Heart left ventricle (tissue), 16 donors: Measurements from ENCODE around the gene KCNG2. TPM values are rescaled to one million over a fixed set of nuclear protein-coding genes. Genes with fewer than 3 reads are reported as not detected.

ENCODE experiments used
- ATAC-seq, 4 donors: fragments of 200-7000 bp; cut with Tn5 transposase; one replicate each; pipeline ENCODE4 v1.9.1; 2020 to 2022; ENCODE audit warnings: moderate library complexity in 4 of 4, mild to moderate bottlenecking in 3 of 4, moderate number of reproducible peaks in 1 of 4
- DNase-seq, 5 donors: peaks; one replicate each; pipeline ENCODE4 v3.0.0-alpha.2; 2020
- H3K27ac ChIP-seq, 12 donors: fragments of 200-600 bp; sonication (generic) in 4 of 12; one replicate each; pipeline versions ENCODE4 v1.5.0 to v1.8.0; 2016 to 2022; ENCODE audit warnings: mild to moderate bottlenecking in 2 of 12
- H3K27me3 ChIP-seq, 9 donors: fragments of 200-600 bp; sonication (generic) in 2 of 9; one replicate each; pipeline versions ENCODE4 v1.5.1 to v1.8.0; 2016 to 2022; ENCODE audit warnings: mild to moderate bottlenecking in 3 of 9
- H3K36me3 ChIP-seq, 9 donors: fragments of 200-600 bp; sonication (generic) in 2 of 9; one replicate each; pipeline versions ENCODE4 v1.5.0 to v1.8.0; 2018 to 2022; ENCODE audit warnings: mild to moderate bottlenecking in 2 of 9
- H3K4me1 ChIP-seq, 12 donors: fragments of 200-600 bp; sonication (generic) in 4 of 12; one replicate each; pipeline versions ENCODE4 v1.5.0 to v1.8.0; 2016 to 2022; ENCODE audit warnings: mild to moderate bottlenecking in 3 of 12
- H3K4me3 ChIP-seq, 12 donors: fragments of 200-600 bp; sonication (generic) in 4 of 12; one replicate each; pipeline versions ENCODE4 v1.5.0 to v1.8.0; 2017 to 2022; ENCODE audit warnings: mild to moderate bottlenecking in 9 of 12, moderate library complexity in 4 of 12
- H3K9me3 ChIP-seq, 12 donors: fragments of 200-600 bp; sonication (generic) in 4 of 12; one replicate each; pipeline versions ENCODE4 v1.5.0 to v1.8.0; 2016 to 2022; ENCODE audit warnings: mild to moderate bottlenecking in 1 of 12
- POLR2A ChIP-seq, 2 donors: fragments of 450-650 bp; IDR thresholded peaks; one replicate each; pipeline ENCODE4 v1.6.1; 2017; ENCODE audit warnings: antibody characterized with exemption in 2 of 2, mild to moderate bottlenecking in 2 of 2, moderate library complexity in 2 of 2
- WGBS, 4 donors: extraction: QIAGEN DNeasy Blood & Tissue Kit in 2 of 4; methylation state at CpG; one replicate each; pipeline versions ENCODE4 v1.1.5 to v1.1.7; 2013 to 2018; 5-methylcytosine and 5-hydroxymethylcytosine counted together
- intact Hi-C, 10 donors: fragments of 100-400 bp; cut with DNase I; formaldehyde crosslinking; loops; one replicate each; pipeline versions ENCODE4 v1.11.1 to v1.14.2; 2022
- polyA plus RNA-seq, 2 donors: library from polyadenylated mRNA; stranded (reverse); fragments of 200-250 nt; gene quantifications; one replicate each; pipeline ENCODE4 v1.2.3, GENCODE V29; 2013
- total RNA-seq, 9 donors: library from RNA; depleted of rRNA in 2 of 9; stranded (reverse); fragments of >200 nt in 2 of 9; fragmentation: NEBNext Ultra II Directional in 3 of 9; extraction: Animal tissue kit (Norgen Biotek cat#: 25700) in 3 of 9; gene quantifications; one replicate each; pipeline versions ENCODE4 v1.1.0 to v1.2.4, GENCODE V29; 2016 to 2023
- TF ChIP-seq, protein P1 (sequence below), 12 donors: fragments of 200-600 bp; sonication (generic) in 4 of 12; IDR thresholded peaks; one replicate each; pipeline versions ENCODE4 v1.5.0 to v1.8.0; 2018 to 2022; ENCODE audit warnings: antibody characterized with exemption in 12 of 12, mild to moderate bottlenecking in 5 of 12
- donor health status: ischemic (EF 13 %, LVEDD 7.1; RV severe dilation, severe dysfunction).
- donor health status: healthy with polysubstance abuse.
- donor health status: DM: no; HTN: yes; CAD: no.
- donor health status: DM: no; HTN: no; CAD: no.
- donor health status: ischemic (EF 25% LVEDD 6.9; RV normal size, moderate dysfunction).
- donor health status: ischemic (EF 25% LVEDD 5.7; RV mildly dilated, moderate dysfunction).
- donor health status: healthy.
- donor health status: DM: yes; HTN: yes; CAD: no.
- donor health status: ischemic (EF 35%, LVEDD 5.7; RV mildly dilated, moderate dysfunction).
- donor health status: nonischemic (EF 11% LVEDD 7.7; RV severe dilation, severe dysfunction).
- donor health status: DM: yes; HTN: yes; CAD: no.
- donor health status: PGD.
- donor health status: ischemic (EF 29% LVEDD 5.4; RV normal size, mild dysfunction).
- donor health status: nonischemic (EF 23%, LVEDD 6.1; RV moderate dilation, normal function).

The KCNG2 gene
- total and polyA plus RNA-seq, 11 donors = 0.07 to 1.5 (median 0.18) TPM; not detected in 8

GRCh38 chr18:79781331-79781941 is 16.3 kb upstream of the KCNG2 start:
- no peak overlapping the region for H3K4me3 ChIP-seq
- TF ChIP-seq POLR2A (IDR thresholded peaks at IDR 0.05) = no peak
- TF ChIP-seq, protein P1, sequence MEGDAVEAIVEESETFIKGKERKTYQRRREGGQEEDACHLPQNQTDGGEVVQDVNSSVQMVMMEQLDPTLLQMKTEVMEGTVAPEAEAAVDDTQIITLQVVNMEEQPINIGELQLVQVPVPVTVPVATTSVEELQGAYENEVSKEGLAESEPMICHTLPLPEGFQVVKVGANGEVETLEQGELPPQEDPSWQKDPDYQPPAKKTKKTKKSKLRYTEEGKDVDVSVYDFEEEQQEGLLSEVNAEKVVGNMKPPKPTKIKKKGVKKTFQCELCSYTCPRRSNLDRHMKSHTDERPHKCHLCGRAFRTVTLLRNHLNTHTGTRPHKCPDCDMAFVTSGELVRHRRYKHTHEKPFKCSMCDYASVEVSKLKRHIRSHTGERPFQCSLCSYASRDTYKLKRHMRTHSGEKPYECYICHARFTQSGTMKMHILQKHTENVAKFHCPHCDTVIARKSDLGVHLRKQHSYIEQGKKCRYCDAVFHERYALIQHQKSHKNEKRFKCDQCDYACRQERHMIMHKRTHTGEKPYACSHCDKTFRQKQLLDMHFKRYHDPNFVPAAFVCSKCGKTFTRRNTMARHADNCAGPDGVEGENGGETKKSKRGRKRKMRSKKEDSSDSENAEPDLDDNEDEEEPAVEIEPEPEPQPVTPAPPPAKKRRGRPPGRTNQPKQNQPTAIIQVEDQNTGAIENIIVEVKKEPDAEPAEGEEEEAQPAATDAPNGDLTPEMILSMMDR (IDR thresholded peaks at IDR 0.05) = no peak
- WGBS, 4 donors = 81 to 85% (median 84%) methylated on average over 13 to 17 of the region's 17 CpGs
- no peaks in the 10 kb centered on the region for H3K36me3 ChIP-seq
- peaks cover 6 to 46% (median 19%) of the 10 kb centered on the region in 9 donors for H3K27me3 ChIP-seq
- no peak overlapping the region for H3K27ac ChIP-seq
- H3K4me1 ChIP-seq = no peaks in the 10 kb centered on the region
- ATAC-seq (no peak), DNase-seq (peak in 1 of 5 donors; percentile 9)
- intact Hi-C loops = no loop called here
- no peaks in the 10 kb centered on the region for H3K9me3 ChIP-seq

DNA sequence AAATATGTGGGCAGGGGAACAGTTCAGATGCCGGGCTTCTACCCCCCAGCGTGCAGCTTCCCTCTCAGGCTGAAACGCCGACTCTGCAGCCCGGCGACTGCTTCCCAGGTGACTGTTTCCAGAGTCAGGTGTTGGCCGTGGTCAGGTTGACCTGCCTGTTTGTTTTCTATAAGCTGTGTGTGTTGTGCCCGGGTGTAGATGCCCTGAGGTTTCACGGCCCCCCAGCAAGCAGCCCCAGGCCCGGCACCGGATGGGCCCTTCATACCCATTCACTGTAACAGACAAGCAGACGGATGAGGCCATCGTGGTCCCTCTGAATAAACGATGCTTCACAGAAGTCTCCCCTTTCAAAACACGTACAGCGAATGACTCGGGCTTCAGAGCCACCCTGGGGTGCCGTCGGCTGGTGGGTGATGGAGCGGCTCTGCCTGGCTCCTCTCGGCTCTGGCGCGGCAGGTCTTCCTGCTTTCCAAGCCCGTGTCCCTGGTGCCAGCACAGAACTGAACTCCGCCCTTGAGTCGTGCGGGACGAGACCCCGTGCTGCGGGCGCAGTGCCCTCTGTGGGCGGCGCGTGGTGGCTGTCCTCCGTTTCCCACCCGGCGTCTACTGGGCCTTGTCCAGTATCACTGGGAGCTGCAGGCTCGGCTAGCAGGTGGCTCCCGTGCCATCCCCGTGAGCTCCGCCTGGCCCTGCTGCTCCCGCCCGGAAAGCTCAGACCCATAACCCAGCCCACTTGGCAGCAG is 15.0 kb upstream of the KCNG2 start:
- Histone ChIP-seq H3K36me3 (no peaks in the 10 kb centered on the region), H3K27me3 (peaks cover 19 to 53% (median 31%) of the 10 kb centered on the region in 9 donors), H3K9me3 (no peaks in the 10 kb centered on the region), H3K4me3 (no peak overlapping the region), H3K27ac (no peak overlapping the region), H3K4me1 (peaks cover 0 to 3% (median 0%) of the 10 kb centered on the region in 12 donors)
- intact Hi-C loops = no loop called here
- WGBS, 4 donors = 85 to 89% (median 88%) methylated on average over 35 to 43 of the region's 43 CpGs
- ATAC-seq (no peak), DNase-seq (peak in 1 of 5 donors; percentile 12)
- TF ChIP-seq, protein P1 (IDR thresholded peaks at IDR 0.05) = no peak
- no peak for TF ChIP-seq POLR2A (IDR thresholded peaks at IDR 0.05)

GRCh38 chr18:79784071-79784913 is 13.4 kb upstream of the KCNG2 start:
- 83 to 87% (median 84%) methylated on average over 42 of the region's 42 CpGs for WGBS, 4 donors
- H3K27ac ChIP-seq = no peak overlapping the region
- ATAC-seq (no peak), DNase-seq (no peak)
- H3K4me3 ChIP-seq = no peak overlapping the region
- no peak for TF ChIP-seq POLR2A (IDR thresholded peaks at IDR 0.05)
- TF ChIP-seq, protein P1 (IDR thresholded peaks at IDR 0.05) = no peak
- intact Hi-C loops = no loop called here
- no peaks in the 10 kb centered on the region for H3K9me3 ChIP-seq
- H3K4me1 ChIP-seq = peaks cover 0 to 11% (median 5%) of the 10 kb centered on the region in 12 donors
- no peaks in the 10 kb centered on the region for H3K36me3 ChIP-seq
- peaks cover 31 to 62% (median 38%) of the 10 kb centered on the region in 9 donors for H3K27me3 ChIP-seq
